HepG2 (cell line): Measurements from ENCODE around the gene NEGR1. TPM values are rescaled to one million over a fixed set of nuclear protein-coding genes. Genes with fewer than 3 reads are reported as not detected.

ENCODE experiments used
- ATAC-seq: fragments of 200-7000 bp; cut with Tn5 transposase; 3 replicates; pipeline ENCODE4 v1.9.1; 2020; ENCODE audit warnings: mild to moderate bottlenecking, moderate library complexity
- BruUV-seq: library from RNA; stranded (reverse); fragments of 400-500 nt; replicated peaks from 2 replicates; lab custom pipeline; 2021; lab: Mats Ljungman, UMichigan
- CTCF ChIA-PET: fragments of 300-600 bp; formaldehyde crosslinking; extraction: SDS; loops from one replicate; lab custom pipeline; 2021; ENCODE audit warnings: low total read pairs, inconsistent platforms, low intra/inter-chr PET ratio; lab: Yijun Ruan, JAX
- POLR2A ChIA-PET: fragments of 350-600 bp; sonication (Branson Sonifier 250); formaldehyde crosslinking; loops from one replicate; lab custom pipeline; 2020; ENCODE audit warnings: antibody characterized with exemption, inconsistent platforms; lab: Yijun Ruan, JAX
- DNase-seq: peaks from one replicate; pipeline ENCODE4 v3.0.0-alpha.2; 2015; ENCODE audit warnings: low spot score
- FAIRE-seq: peaks from 3 replicates; lab custom pipeline; 2011; peaks lifted over from hg19 to GRCh38; lab: Jason Lieb, UNC
- H2AFZ ChIP-seq: one replicate; pipeline ENCODE4 v1.6.1; 2011; ENCODE audit warnings: low read length, inconsistent platforms
- H3K27ac ChIP-seq: fragments of 300-600 bp; 3 replicates; pipeline ENCODE4 v1.8.0; 2011; ENCODE audit warnings: mixed run types, mild to moderate bottlenecking, mixed read lengths, low read length, inconsistent platforms; ENCODE audit not compliant: insufficient read depth; ENCODE audit errors: extremely low read length
- H3K27me3 ChIP-seq, 2 experiments: fragments of 200-600 bp in 1 of 2; 2 replicates in 1 of 2; 3 replicates in 1 of 2; pipeline versions ENCODE4 v1.6.0 to v1.8.0; 2011; ENCODE audit warnings: low read length in 2 of 2, mild to moderate bottlenecking in 2 of 2, moderate library complexity in 2 of 2, inconsistent platforms in 1 of 2; ENCODE audit not compliant: insufficient read depth in 2 of 2, control insufficient read depth in 1 of 2
- H3K36me3 ChIP-seq, 2 experiments: fragments of 200-600 bp in 1 of 2; replicated peaks in 1 of 2; 2 replicates in 1 of 2; 3 replicates in 1 of 2; pipeline versions ENCODE4 v1.5.1 to v1.8.0; 2011; ENCODE audit warnings: low read length in 2 of 2, inconsistent platforms in 1 of 2; ENCODE audit not compliant: insufficient read depth in 2 of 2, control insufficient read depth in 1 of 2
- H3K4me1 ChIP-seq: 2 replicates; pipeline ENCODE4 v1.5.1; 2012; ENCODE audit warnings: low read length, inconsistent platforms; ENCODE audit not compliant: insufficient read depth
- H3K4me2 ChIP-seq: 2 replicates; pipeline ENCODE4 v1.6.0; 2011; ENCODE audit warnings: low read depth, low read length, inconsistent platforms
- H3K4me3 ChIP-seq, 3 experiments: fragments of 200-600 bp in 1 of 3; sonication (generic), shearing (Covaris generic) in 1 of 3; replicated peaks in 1 of 3; 2 replicates each; pipeline ENCODE4 v1.5.1; 2011 to 2016; ENCODE audit warnings: low read length in 3 of 3, inconsistent platforms in 2 of 3, low read depth in 2 of 3, mild to moderate bottlenecking in 2 of 3, control low read depth in 1 of 3, mixed read lengths in 1 of 3; ENCODE audit not compliant: insufficient read depth in 1 of 3
- H3K79me2 ChIP-seq: one replicate; pipeline ENCODE4 v1.6.1; 2011; ENCODE audit warnings: low read length, inconsistent platforms; ENCODE audit not compliant: insufficient read depth
- H3K9ac ChIP-seq: 2 replicates; pipeline ENCODE4 v1.6.0; 2011; ENCODE audit warnings: mild to moderate bottlenecking, low read depth, low read length, inconsistent platforms; ENCODE audit not compliant: insufficient read depth
- H3K9me3 ChIP-seq: 2 replicates; pipeline ENCODE4 v1.5.1; 2012; ENCODE audit warnings: mild to moderate bottlenecking, low read length
- H4K20me1 ChIP-seq: 2 replicates; pipeline ENCODE4 v1.6.0; 2011; ENCODE audit warnings: inconsistent platforms, mild to moderate bottlenecking, low read length, moderate library complexity; ENCODE audit not compliant: insufficient read depth
- AGO1 ChIP-seq: fragments of 200-400 bp; formaldehyde crosslinking; IDR thresholded peaks from 2 replicates; pipeline ENCODE4 v1.6.1; 2017; ENCODE audit warnings: mild to moderate bottlenecking, low read depth, low read length, moderate library complexity; ENCODE audit not compliant: poor library complexity, severe bottlenecking
- JUNB ChIP-seq: sonication (generic); formaldehyde crosslinking; IDR thresholded peaks from 2 replicates; pipeline ENCODE4 v1.8.0; 2022; ENCODE audit warnings: missing genetic modification reagents, mild to moderate bottlenecking, borderline replicate concordance
- KLF15 ChIP-seq: sonication (generic); formaldehyde crosslinking; IDR thresholded peaks from 2 replicates; pipeline ENCODE4 v1.8.1; 2023; ENCODE audit warnings: borderline replicate concordance, mild to moderate bottlenecking, inconsistent platforms, missing genetic modification reagents, mixed read lengths
- LBX2 ChIP-seq: sonication (generic); formaldehyde crosslinking; IDR thresholded peaks from 2 replicates; pipeline ENCODE4 v1.5.0; 2020; ENCODE audit warnings: missing genetic modification reagents, mild to moderate bottlenecking, borderline replicate concordance
- LCORL ChIP-seq, 2 experiments: fragments of 450-650 bp in 1 of 2; sonication (generic) in 1 of 2; formaldehyde crosslinking in 1 of 2; IDR thresholded peaks; 2 replicates each; pipeline versions ENCODE4 v1.5.0 to v1.6.1; 2017 to 2020; ENCODE audit warnings: antibody characterized with exemption in 1 of 2, missing genetic modification reagents in 1 of 2
- MYNN ChIP-seq: sonication (generic); formaldehyde crosslinking; IDR thresholded peaks from 2 replicates; pipeline ENCODE4 v1.4.0; 2020; ENCODE audit warnings: mild to moderate bottlenecking, low read depth, missing genetic modification reagents
- NFKBIZ ChIP-seq: IDR thresholded peaks from 2 replicates; pipeline ENCODE4 v1.6.1; 2018; ENCODE audit warnings: missing genetic modification reagents, missing compliant biosample characterization
- SMARCC2 ChIP-seq: fragments of 450-650 bp; IDR thresholded peaks from 2 replicates; pipeline ENCODE4 v1.6.1; 2017; ENCODE audit warnings: antibody characterized with exemption, mild to moderate bottlenecking
- SSRP1 ChIP-seq: IDR thresholded peaks from 2 replicates; pipeline ENCODE4 v1.6.1; 2016; ENCODE audit warnings: control low read depth
- TOE1 ChIP-seq: sonication (generic); formaldehyde crosslinking; IDR thresholded peaks from 2 replicates; pipeline ENCODE4 v1.4.0; 2020; ENCODE audit warnings: mild to moderate bottlenecking, missing genetic modification reagents
- ZBTB3 ChIP-seq: sonication (generic); formaldehyde crosslinking; IDR thresholded peaks from 2 replicates; pipeline ENCODE4 v1.4.0; 2020; ENCODE audit warnings: low read depth, mild to moderate bottlenecking, moderate library complexity, missing genetic modification reagents, borderline replicate concordance
- ZMAT3 ChIP-seq: sonication (generic); formaldehyde crosslinking; conservative IDR thresholded peaks from 2 replicates; pipeline ENCODE4 v1.7.0; 2021; ENCODE audit warnings: missing genetic modification reagents
- ZNF205 ChIP-seq: IDR thresholded peaks from 2 replicates; pipeline ENCODE4 v1.6.1; 2018; ENCODE audit warnings: missing biosample characterization, missing genetic modification reagents
- ZNF225 ChIP-seq: sonication (generic); formaldehyde crosslinking; IDR thresholded peaks from 2 replicates; pipeline ENCODE4 v1.4.0; 2020; ENCODE audit warnings: mild to moderate bottlenecking, missing genetic modification reagents
- ZNF256 ChIP-seq: sonication (generic); formaldehyde crosslinking; conservative IDR thresholded peaks from 2 replicates; pipeline ENCODE4 v1.4.0; 2020; ENCODE audit warnings: missing genetic modification reagents
- WGBS: methylation state at CpG from one replicate; pipeline ENCODE4 v1.1.6; 2017; ENCODE audit warnings: low lambda C conversion rate; 5-methylcytosine and 5-hydroxymethylcytosine counted together
- in situ Hi-C: cut with HindIII; loops from 2 replicates; pipeline ENCODE4 v1.10.0; 2017; ENCODE audit warnings: low pct_unique_long_range_greater_than_20kb; ENCODE audit not compliant: extremely low pct_ligation_motif_present
- intact Hi-C: fragments of 100-400 bp; cut with micrococcal nuclease; formaldehyde crosslinking; loops from one replicate; pipeline ENCODE4 v1.10.0; 2022; ENCODE audit not compliant: unreplicated experiment
- polyA plus RNA-seq, 8 experiments: library from polyadenylated mRNA; depleted of rRNA in 3 of 8; stranded (reverse) in 7 of 8; unstranded in 1 of 8; fragments of >200 nt; fragmentation: Illumina TruSeq in 4 of 8; extraction: Trizol in 4 of 8; gene quantifications; 2 replicates each; pipeline versions ENCODE4 v1.2.1 to v1.2.3, GENCODE V29; 2011 to 2016; ENCODE audit warnings: low read depth in 4 of 8, missing spikeins in 1 of 8, mixed read lengths in 1 of 8; ENCODE audit not compliant: insufficient read depth in 1 of 8
- total RNA-seq, 5 experiments: library from RNA; depleted of rRNA; stranded (reverse); fragments of >200 nt; fragmentation: Illumina TruSeq; extraction: Trizol; gene quantifications; 2 replicates each; pipeline ENCODE4 v1.2.3, GENCODE V29; 2016; ENCODE audit warnings: low read depth in 1 of 5
- TF ChIP-seq, protein P1 (sequence below): sonication (generic); formaldehyde crosslinking; IDR thresholded peaks from 2 replicates; pipeline ENCODE4 v1.8.0; 2022; ENCODE audit warnings: mild to moderate bottlenecking, missing genetic modification reagents, moderate library complexity

Gene NEGR1
- total and polyA plus RNA-seq, 2 of the 13 experiments (the other 11 are each of a cell fraction or from before 2014, with no cell fraction given): not detected

DNA sequence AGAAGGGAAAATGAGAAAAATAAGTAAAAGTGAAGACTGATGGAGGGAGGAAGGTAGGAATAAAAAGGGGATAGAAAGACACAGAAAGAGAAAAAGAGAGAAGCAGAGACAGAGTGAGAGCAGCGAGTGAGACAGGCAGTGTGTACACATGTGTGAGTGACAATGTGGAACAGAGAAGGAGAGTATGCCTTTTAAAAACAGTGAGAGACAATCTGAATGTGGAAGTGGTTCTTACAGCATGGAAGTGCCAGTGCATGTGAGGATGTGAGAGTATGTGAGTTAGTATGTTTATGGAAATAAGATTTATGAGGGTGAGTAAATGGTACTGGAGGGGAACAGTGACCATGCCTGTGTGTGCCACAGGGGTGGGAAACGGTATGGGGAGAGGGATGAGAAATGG lies 1.2 kb downstream of the NEGR1 start:
- H3K9me3 ChIP-seq: no peaks in the 10 kb centered on the region
- ChIA-PET POLR2A (no interaction called here), CTCF (no interaction called here)
- FAIRE-seq: no peak
- DNase-seq: no peak
- H3K27me3 ChIP-seq: peaks cover 0 to 35% of the 10 kb centered on the region in 2 experiments; a peak in 4 of 5 replicates
- in situ Hi-C loops: no loop called here
- ATAC-seq: no peak
- BruUV-seq: no TSS peak
- no peaks in the 10 kb centered on the region for H3K79me2 ChIP-seq
- intact Hi-C loops: loop anchor here (5.0 kb wide), 1 partner anchor 201 kb away; no protein-coding TSS in a partner anchor
- H3K4me1 ChIP-seq: peaks cover 24% of the 10 kb centered on the region
- WGBS: 0% methylated on average over 2 of the region's 2 CpGs
- no peak overlapping the region for H2AFZ ChIP-seq
- no peak overlapping the region for H3K4me3 ChIP-seq
- no peaks in the 10 kb centered on the region for H4K20me1 ChIP-seq
- H3K9ac ChIP-seq: no peak overlapping the region
- no peak overlapping the region for H3K27ac ChIP-seq
- no peaks in the 10 kb centered on the region for H3K36me3 ChIP-seq
- H3K4me2 ChIP-seq: no peak overlapping the region
- TF ChIP-seq ZNF205 (CRISPR knock-in tag): no peak
- no peak for TF ChIP-seq SSRP1 (CRISPR knock-in tag)
- TF ChIP-seq, protein P1, sequence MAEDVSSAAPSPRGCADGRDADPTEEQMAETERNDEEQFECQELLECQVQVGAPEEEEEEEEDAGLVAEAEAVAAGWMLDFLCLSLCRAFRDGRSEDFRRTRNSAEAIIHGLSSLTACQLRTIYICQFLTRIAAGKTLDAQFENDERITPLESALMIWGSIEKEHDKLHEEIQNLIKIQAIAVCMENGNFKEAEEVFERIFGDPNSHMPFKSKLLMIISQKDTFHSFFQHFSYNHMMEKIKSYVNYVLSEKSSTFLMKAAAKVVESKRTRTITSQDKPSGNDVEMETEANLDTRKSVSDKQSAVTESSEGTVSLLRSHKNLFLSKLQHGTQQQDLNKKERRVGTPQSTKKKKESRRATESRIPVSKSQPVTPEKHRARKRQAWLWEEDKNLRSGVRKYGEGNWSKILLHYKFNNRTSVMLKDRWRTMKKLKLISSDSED (CRISPR knock-in tag): no peak
- TF ChIP-seq ZMAT3 (CRISPR knock-in tag): no peak
- no peak for TF ChIP-seq SMARCC2
- no peak for TF ChIP-seq MYNN (CRISPR knock-in tag)
- TF ChIP-seq LBX2 (CRISPR knock-in tag): no peak
- TF ChIP-seq TOE1: no peak
- TF ChIP-seq ZNF256: no peak
- TF ChIP-seq NFKBIZ (CRISPR knock-in tag): no peak
- TF ChIP-seq ZNF225 (CRISPR knock-in tag): no peak
- TF ChIP-seq AGO1: no peak
- TF ChIP-seq JUNB (CRISPR knock-in tag): no peak
- no peak for TF ChIP-seq LCORL (IDR thresholded peaks at IDR 0.05)
- no peak for TF ChIP-seq LCORL (CRISPR knock-in tag; IDR thresholded peaks at IDR 0.05)
- TF ChIP-seq ZBTB3 (CRISPR knock-in tag): no peak
- TF ChIP-seq KLF15 (CRISPR knock-in tag): no peak
